DND-41 (cell line): ENCODE results near the gene KCNIP1.

Source experiments
- EZH2 ChIP-seq: IDR thresholded peaks from 3 replicates; pipeline ENCODE4 v1.6.1; 2012; ENCODE audit warnings: borderline replicate concordance, low read depth, mild to moderate bottlenecking, moderate library complexity, low read length, inconsistent platforms; ENCODE audit not compliant: severe bottlenecking
- TF ChIP-seq, protein P1 (sequence below): IDR thresholded peaks from 2 replicates; pipeline ENCODE4 v1.5.1; 2012; ENCODE audit warnings: borderline replicate concordance, low read length, moderate library complexity, mild to moderate bottlenecking; ENCODE audit not compliant: poor library complexity, severe bottlenecking; ENCODE audit errors: extremely low read depth

DNA sequence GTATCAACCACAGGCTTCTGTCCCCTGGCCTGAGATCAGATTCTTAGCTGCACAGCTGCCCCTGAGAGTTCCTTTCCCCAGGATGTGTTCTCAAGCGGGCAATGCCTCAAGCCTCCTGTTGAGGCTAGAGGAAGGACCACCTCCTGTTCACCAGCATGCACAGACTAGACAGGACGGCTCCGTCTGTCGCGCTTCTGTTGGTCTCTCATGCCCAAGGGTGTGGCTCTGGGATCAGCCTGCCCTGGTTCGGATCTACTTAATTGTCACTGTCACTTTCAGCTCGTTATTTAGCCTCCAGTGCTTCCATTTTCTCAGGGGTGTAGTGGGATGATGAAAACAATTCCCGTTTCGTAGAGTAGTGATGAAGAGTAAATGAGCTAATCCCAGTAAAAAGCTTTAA is 103.1 kb downstream of the KCNIP1 start:
- TF ChIP-seq, protein P1, sequence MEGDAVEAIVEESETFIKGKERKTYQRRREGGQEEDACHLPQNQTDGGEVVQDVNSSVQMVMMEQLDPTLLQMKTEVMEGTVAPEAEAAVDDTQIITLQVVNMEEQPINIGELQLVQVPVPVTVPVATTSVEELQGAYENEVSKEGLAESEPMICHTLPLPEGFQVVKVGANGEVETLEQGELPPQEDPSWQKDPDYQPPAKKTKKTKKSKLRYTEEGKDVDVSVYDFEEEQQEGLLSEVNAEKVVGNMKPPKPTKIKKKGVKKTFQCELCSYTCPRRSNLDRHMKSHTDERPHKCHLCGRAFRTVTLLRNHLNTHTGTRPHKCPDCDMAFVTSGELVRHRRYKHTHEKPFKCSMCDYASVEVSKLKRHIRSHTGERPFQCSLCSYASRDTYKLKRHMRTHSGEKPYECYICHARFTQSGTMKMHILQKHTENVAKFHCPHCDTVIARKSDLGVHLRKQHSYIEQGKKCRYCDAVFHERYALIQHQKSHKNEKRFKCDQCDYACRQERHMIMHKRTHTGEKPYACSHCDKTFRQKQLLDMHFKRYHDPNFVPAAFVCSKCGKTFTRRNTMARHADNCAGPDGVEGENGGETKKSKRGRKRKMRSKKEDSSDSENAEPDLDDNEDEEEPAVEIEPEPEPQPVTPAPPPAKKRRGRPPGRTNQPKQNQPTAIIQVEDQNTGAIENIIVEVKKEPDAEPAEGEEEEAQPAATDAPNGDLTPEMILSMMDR: no peak
- no peak for TF ChIP-seq EZH2
